Islet precursor cell (in vitro differentiated cells): ENCODE measurements around the gene TIMM17A.
A peak's percentile ranks its signal among the peaks of the same experiment; 100 is the strongest.
"Not testable (repeated sequence)": the region's sequence is repeated elsewhere in the genome, so short reads cannot be mapped to it uniquely, and the experiment has no call there.

Experiments
- DNase-seq: peaks from one replicate; pipeline ENCODE4 v3.0.0-alpha.2; 2018

TIMM17A gene

GRCh38 chr1:201941420-201942128 is 13.7 kb upstream of the TIMM17A start:
- peak; percentile 91 for DNase-seq

- no peak for DNase-seq
Measured at GRCh38 chr1:201942129-201942495, 13.2 kb upstream of the TIMM17A start.

- no peak for DNase-seq
Measured at GRCh38 chr1:201944002-201944401, 11.3 kb upstream of the TIMM17A start.

GRCh38 chr1:201944639-201945038 is 10.7 kb upstream of the TIMM17A start:
- DNase-seq: no peak

- DNase-seq: no peak
Measured at GRCh38 chr1:201945157-201945556, 10.1 kb upstream of the TIMM17A start.

GRCh38 chr1:201945863-201946223 is 9.5 kb upstream of the TIMM17A start:
- no peak for DNase-seq

GRCh38 chr1:201946224-201946908 is 8.9 kb upstream of the TIMM17A start, which contains the start of gene LMOD1:
Gene LMOD1, minus strand, starts transcription at chr1:201946548. Its CDS starts 208 bp downstream, at chr1:201946340.
- DNase-seq: peak; percentile 99

GRCh38 chr1:201947697-201948008 is 7.7 kb upstream of the TIMM17A start:
- no peak for DNase-seq

GRCh38 chr1:201949491-201949890 is 5.8 kb upstream of the TIMM17A start:
- no peak for DNase-seq

- DNase-seq: no peak
Measured at GRCh38 chr1:201954263-201955008, 867 bp upstream of the TIMM17A start.

- DNase-seq: no peak
Measured at GRCh38 chr1:201955729-201956143, 433 bp downstream of the TIMM17A start.

- DNase-seq: no peak
Measured at GRCh38 chr1:201958348-201958747, 3.0 kb downstream of the TIMM17A start.

GRCh38 chr1:201962382-201962781 is 7.1 kb downstream of the TIMM17A start:
- DNase-seq: not testable (repeated sequence)

- no peak for DNase-seq
Measured at GRCh38 chr1:201964261-201964660, 9.0 kb downstream of the TIMM17A start.

GRCh38 chr1:201966171-201966570 is 10.9 kb downstream of the TIMM17A start:
- no peak for DNase-seq

- DNase-seq: no peak
Measured at GRCh38 chr1:201968202-201968925, 13.1 kb downstream of the TIMM17A start.

GRCh38 chr1:201970334-201971159 is 15.2 kb downstream of the TIMM17A start:
- no peak for DNase-seq

GRCh38 chr1:201982082-201982622 is 26.8 kb downstream of the TIMM17A start:
- peak; percentile 87 for DNase-seq

GRCh38 chr1:201982623-201983379 is 27.5 kb downstream of the TIMM17A start, which contains the start of gene RNPEP:
Gene RNPEP, plus strand, starts transcription at chr1:201982648. Its CDS starts 19 bp downstream, at chr1:201982667.
- peak; percentile 90 for DNase-seq

GRCh38 chr1:201983380-201983805 is 28.1 kb downstream of the TIMM17A start:
- DNase-seq: no peak

- no peak for DNase-seq
Measured at GRCh38 chr1:201984446-201984845, 29.1 kb downstream of the TIMM17A start.
